DMS53 treated with DMSO at 0.1 percent for 48 hours (cell line): Measurements from ENCODE around the gene DOCK6.

Experiments
- DNase-seq: peaks from one replicate; lab custom pipeline; 2025; ENCODE audit not compliant: unreplicated experiment; lab: John Stamatoyannopoulos, UW

DOCK6 gene, protein sequence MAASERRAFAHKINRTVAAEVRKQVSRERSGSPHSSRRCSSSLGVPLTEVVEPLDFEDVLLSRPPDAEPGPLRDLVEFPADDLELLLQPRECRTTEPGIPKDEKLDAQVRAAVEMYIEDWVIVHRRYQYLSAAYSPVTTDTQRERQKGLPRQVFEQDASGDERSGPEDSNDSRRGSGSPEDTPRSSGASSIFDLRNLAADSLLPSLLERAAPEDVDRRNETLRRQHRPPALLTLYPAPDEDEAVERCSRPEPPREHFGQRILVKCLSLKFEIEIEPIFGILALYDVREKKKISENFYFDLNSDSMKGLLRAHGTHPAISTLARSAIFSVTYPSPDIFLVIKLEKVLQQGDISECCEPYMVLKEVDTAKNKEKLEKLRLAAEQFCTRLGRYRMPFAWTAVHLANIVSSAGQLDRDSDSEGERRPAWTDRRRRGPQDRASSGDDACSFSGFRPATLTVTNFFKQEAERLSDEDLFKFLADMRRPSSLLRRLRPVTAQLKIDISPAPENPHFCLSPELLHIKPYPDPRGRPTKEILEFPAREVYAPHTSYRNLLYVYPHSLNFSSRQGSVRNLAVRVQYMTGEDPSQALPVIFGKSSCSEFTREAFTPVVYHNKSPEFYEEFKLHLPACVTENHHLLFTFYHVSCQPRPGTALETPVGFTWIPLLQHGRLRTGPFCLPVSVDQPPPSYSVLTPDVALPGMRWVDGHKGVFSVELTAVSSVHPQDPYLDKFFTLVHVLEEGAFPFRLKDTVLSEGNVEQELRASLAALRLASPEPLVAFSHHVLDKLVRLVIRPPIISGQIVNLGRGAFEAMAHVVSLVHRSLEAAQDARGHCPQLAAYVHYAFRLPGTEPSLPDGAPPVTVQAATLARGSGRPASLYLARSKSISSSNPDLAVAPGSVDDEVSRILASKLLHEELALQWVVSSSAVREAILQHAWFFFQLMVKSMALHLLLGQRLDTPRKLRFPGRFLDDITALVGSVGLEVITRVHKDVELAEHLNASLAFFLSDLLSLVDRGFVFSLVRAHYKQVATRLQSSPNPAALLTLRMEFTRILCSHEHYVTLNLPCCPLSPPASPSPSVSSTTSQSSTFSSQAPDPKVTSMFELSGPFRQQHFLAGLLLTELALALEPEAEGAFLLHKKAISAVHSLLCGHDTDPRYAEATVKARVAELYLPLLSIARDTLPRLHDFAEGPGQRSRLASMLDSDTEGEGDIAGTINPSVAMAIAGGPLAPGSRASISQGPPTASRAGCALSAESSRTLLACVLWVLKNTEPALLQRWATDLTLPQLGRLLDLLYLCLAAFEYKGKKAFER (N-terminal part only)

DNA sequence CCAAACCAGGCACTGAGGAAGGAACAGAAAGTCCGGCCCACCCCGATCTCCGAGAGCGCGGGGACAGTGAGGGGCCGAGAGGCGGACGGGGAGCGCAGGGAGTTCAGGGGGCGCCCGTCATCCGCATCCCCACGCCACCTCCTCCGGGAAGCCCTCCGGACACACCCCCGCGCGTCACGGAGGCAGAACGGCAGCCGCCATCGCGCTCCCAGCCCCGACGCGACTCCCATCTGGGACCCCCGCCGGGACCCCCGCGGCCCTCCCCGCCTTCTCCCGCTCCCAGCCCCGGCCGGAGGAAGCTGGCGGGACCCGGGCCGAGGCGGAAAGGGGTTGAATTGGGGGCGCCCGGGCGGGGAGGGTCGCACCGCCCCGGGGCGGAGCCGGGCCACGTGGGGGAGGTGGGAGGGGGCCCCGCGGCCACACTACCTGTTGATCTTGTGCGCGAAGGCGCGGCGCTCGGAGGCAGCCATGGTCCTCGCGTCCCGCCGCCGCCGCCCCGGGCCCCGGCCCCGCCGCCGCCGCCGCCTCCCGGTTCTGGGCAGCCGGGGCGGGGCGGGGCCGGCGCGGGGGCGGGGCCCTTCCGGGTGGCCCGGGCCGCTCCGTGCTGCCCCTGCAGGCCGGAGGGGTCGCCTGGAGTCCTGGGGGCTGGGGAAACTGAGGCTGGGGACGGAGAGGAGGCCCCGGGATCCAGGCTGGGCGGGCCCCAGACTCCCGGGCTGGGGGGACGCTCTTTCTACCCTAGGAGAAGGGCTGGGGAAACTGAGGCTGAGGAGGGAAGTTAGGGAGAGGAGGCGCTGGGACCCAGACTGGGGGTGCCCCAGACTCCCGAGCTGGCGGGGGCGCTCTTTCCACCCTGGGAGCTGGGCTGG is at the start of gene DOCK6:
TSS of gene DOCK6 (minus strand) at position 554 of the 869 bp plus-strand sequence. CDS start at position 470, 84 bp downstream.
- DNase-seq, result no peak

DNA sequence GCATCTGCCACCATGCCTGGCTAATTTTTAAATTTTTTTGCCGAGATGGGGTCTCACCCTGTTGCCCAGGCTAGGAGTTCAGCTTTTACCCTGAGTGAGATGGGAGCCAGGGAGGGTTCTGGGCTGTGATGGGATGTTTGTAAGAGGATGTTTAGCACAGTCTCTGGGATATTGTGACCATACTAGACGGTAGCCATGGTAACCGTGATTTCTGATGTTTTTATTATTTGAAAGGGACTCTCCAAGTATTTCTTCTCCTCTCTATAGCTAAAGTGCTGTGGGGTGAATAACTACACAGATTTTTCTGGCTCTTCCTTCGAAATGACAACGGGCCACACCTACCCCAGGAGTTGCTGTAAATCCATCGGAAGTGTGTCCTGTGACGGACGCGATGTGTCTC is 44.0 kb upstream of the DOCK6 start:
- no peak for DNase-seq

DNA sequence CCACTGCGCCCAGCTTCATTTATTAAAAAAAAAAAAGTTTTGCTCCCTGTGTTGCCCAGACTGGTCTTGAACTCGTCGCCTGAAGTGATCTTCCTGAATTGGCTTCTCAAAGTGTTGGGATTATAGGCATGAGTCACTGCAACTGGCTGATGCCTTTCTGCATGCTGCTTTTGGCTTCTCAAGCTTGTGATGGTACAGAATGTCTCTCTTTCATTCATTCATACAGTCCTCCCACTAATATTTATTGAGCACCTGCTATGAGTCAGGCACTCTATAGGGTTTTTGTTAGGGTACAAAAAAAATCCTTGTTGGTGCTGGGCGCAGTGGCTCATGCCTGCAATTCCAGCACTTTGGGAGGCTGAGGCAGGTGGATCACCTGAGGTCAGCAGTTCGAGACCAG is 42.6 kb upstream of the DOCK6 start:
- DNase-seq, result no peak

DNA sequence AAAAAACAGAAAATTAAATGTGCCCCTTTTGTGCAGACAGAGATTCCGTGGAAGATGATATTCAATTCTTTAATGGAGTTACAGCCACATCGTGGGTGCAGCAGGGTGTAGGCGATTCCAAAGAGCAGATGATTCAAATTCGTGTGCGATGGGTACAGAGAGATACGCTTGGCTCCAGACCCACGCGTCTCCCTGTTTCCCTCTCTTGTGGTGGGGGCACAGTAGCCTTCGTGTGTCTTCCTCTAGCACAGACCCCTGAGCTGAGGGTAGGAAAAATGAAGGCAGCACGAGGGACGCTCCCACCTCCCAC is 38.4 kb upstream of the DOCK6 start:
- no peak for DNase-seq

DNA sequence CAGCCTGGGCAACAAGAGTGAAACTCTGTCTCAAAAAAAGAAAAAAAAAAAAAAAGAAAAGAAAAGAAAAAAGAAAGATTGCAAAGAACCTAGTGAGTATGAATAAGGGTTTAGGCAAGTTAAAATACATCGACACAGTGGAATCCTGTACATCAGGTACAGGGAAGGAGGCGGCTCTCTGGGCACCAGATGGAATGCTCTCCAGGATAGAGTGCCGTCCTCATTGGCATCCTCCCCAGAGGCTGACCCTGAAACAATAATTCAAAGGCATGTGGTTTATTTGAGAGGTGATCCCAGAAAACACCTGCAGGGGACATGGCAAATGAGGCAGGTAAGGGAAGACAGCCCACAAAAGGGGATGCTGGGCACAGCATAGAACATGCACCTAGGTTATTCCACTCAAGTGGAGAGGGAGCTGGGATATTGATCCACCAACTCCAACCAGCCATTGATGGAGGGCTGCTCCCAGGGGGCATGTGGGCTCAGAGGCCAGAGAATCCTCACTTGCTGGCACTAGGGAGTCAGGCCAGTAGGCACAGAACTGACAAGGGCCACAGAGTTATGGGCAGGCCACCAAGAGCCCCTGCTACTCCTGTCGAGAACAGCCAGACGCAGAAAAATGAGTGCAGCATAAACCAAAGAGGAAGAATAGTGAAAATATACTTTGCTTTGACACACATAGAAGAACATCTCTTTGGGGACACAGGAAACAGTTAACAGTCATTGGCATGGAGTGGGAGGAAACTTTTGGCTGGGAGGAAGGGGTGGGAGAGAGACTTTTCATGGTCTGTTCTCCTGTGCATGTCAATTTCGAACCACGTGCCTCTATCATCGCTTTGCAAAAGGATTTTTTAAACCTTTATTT is 37.9 kb upstream of the DOCK6 start:
- DNase-seq, result no peak

DNA sequence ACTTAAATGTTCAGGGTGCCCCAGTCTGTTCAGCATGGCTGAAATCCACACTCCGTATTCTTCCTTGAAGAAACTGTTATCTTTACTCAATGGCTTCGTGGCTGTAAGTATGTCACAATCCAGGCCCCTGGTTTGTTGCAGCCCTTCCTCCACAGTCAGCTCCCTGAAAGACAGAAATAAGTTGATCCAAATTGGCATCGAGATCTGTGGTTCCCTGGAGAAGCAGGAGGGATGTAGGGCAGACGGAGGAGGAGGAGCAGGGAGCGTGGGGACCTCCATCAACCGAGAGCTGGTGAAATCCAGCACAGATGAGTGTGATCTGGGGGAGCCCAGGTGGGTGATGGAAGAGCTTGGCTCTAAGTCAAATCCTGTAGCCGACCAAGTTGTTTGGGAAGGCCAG is 33.9 kb upstream of the DOCK6 start:
- DNase-seq, result no peak

DNA sequence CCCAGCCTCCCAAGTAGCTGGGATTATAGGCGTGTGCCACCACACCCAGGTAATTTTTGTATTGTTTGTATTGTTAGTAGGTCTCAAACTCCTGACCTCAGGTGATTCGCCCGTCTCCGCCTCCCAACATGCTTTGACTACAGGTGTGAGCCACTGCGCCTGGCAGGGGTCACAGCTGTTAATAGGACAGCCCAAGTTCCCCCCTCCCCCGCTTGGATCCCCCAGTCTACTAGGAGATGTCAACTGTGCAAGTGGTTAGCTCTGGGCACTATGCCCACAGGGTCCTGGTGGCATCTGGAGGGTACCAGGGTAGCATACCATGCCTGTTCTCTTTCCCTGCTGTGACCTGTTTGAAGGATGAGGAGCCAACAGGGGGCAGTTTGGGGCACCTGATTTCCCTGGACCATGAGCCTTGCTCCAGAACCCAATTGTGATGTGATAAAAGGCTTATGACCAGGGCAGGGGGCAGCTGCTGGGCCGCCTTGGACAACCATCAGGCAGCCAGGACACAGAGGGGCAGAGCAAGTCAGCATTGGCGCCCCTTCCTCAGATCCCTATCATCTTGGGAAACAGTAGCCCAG is 33.4 kb upstream of the DOCK6 start, which contains the start of gene TSPAN16:
TSS of gene TSPAN16 (plus strand) at position 496 of the 581 bp plus-strand sequence. CDS start 138 bp downstream, outside the sequence.
- DNase-seq, result no peak

DNA sequence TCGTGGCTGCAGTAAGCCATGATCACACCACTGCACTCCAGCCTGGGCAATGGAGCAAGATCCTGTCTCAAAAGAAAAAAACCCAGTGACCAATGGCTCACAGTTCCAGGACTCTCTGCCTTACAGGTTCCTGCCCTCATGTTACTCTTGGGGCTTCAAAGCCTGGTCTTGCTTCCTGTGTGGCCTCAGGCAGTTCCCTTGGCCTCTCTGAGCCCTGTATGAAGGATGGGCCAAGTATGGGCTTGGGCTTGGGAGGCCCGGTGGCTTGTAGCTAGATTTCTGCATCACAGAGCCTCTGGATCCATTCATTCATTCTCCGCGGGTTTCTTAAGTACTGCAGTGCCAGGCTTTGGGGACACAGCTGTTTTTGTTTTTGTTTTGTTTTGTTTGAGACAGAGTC is 32.9 kb upstream of the DOCK6 start:
- no peak for DNase-seq

DNA sequence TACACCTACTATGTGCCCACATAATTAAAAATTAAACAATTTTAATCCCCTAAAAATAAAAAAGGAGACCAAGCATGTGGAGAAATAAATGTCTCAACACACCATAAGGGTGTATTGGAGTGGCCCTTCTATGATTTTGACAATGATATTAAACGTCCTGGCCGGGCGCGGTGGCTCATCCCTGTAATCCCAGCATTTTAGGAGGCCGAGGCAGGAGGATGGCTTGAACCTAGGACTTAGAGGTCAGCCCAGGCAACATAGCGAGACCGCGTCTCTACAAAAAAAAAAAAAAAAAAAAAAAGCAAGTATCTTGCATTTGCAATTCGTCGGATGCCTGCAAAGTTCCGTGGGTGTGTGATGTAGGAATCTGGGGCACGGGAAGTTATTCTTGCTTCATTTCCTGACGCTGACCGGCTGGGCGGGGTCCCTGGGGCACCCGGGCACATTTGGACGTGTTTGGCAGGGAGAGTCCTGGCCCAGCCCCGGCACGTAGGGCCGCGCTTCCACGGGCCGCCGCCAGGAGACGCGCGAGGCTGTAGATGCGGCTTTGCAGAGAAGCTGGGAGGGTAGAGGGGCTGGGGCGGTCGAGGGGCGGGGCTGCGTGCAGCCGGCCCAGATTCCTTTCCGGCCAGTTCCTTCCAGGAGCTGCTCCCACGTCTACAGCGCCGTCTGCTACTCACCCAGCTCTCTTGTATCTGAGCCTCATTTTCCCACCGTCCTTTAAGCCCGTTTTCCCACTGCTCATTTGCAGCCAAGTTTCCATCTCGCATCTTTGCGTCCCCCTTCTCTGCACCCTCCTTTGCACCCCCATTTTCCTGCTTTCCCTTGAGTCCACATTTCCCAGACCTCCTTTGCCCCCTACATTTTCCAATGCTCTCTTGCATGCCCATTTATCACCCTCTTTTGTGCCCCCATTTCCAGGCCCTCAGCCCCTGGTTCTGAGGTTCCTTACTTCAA is 31.4 kb upstream of the DOCK6 start:
- DNase-seq, result peak; percentile 69

DNA sequence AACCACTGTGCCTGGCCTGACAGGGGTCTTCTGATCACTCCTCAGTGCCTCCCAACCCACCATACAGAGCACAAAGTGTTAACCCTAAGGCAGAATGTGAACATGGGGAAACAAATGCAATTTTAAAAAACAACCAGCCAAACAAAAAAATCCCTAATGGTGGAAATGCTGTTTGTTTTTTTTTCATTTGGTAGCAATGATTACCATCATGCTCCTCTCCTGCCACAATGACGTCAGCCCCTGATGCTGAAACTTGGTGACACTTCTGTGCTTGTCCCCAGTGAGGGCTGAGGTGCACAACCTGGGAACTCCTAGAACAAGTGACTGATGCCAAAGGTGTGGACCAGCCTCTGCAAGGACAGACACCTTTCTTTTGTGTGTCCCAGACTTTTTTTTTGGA is 29.7 kb upstream of the DOCK6 start:
- DNase-seq, result no peak

DNA sequence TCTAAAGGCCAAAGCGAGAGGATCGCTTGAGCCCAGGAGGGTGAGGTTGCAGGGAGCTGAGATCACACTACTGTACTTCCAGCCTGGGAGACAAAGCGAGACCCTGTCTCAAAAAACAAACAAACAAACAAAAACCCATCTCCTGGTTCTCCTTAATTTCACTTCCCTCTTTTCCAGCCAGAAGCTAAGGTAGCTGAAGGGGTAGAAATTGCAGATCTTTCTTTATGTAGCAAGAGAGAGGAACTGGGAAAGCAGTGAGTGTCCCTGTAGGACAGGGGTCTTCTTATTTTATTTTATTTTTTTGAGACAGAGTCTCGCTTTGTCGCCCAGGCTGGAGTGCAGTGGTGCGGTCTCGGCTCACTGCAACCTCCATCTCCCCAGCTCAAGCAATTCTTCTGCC is 29.1 kb upstream of the DOCK6 start:
- no peak for DNase-seq

DNA sequence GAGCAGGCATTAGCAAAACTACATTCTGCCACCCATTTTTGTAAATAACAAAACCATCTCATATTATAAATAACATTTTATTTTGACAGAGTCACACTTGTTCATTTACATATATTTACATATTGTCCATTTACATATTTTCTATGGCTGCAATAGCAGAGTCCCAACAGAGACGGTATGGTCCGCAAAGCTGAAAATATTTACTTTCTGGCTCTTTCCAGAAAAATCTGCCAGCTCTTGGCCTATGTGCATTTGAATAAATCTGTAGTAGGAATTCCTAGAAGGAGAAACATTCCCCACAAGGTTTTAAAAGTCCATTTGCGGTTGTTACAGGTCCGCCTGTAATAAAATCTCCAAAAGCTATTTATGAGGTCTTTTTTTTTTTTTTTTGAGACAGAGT is 27.9 kb upstream of the DOCK6 start:
- no peak for DNase-seq

DNA sequence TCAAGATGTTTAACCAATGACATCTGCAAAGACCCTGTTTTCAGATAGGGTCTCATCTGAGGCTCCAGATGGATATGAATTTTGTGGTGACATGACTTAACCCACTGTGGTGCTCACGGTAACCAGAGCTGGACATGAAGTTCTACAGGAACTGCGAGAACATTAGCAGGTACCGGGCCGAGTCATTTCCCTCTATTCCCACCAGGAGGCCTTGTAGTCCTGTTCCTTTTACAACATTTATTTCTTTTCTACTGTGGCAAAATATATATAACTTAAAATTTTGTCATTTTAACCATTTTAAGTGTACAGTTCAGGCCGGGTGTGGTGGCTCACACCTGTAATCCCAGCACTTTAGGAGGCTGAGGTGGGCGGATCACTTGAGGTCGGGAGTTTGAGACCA is 26.0 kb upstream of the DOCK6 start:
- no peak for DNase-seq

DNA sequence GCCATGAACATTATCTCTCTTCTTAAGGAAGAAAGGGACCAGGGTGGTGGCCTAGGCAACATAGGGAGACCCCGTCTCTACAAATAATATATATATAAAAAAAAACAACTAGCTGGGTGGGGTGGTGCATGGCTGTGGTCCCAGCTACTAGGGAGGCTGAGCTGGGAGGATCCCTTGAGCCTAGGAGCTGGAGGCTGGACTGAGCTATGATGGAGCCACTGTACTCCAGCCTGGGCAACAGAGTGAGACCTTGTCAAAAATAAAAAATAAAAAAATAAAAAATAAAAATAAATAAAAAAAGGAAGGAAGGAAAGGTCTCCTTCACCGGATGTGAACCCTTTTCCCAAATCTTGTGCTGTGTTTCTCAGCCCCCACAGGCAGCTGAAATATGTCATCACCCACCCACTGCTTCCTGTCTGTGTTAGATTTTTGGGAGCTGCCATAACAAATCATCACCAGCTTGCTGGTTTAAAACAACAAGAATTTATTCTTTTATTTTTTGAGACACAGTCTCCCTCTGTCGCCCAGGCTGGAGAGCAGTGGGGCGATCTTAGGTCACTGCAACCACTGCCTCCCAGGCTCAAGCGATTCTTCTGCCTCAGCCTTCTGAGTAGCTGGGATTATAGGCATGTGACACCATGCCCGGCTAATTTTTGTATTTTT is 24.1 kb upstream of the DOCK6 start:
- no peak for DNase-seq

DNA sequence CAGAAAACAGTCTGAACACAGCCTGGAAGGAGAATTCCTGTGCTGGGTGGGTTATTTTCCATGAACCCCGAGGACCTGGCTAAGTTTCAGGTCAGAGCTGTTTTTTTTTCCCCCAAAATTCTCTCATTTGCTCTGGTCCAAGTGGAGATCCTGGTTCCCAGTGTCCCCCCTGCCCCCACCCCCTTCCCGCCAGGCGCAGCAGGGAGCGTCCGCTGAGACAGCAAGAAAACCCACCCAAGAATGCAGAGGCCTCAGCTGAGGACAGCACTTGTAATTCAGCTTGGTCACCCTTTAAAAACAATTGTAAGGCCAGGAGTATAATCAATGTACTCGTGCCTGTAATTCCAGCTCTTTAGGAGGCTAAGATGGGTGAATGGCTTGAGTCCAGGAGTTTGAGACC is 22.2 kb upstream of the DOCK6 start:
- DNase-seq, result no peak

DNA sequence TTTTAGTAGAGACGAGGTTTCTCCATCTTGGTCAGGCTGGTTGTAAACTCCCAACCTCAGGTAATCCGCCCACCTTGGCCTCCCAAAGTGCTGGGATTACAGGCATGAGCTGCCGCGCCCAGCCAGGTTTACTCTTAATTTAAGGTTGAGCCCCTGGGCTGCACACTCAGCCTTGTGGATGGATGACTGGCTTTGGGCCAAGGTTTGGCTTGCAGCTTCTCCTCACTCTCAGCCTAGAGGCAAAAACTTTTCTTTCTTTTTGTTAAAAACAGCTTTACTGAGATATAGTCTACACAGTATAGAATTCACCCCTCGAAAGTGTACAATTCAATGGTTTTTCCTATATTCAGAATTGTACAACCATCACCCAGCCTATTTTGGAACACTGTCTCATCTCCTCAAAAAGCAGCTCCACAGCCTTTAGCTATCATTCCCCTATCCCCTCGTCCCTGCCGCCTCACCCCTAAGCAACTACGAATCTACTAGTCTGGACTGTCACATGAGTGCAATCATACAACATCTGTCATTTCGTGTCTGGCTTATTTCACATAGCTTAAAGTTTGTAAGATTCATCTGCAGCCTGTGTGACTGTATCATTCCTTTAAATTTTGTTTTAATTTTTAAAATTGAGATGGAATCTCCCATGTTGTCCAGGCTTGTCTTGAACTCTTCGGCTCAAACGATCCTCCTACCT is 19.2 kb upstream of the DOCK6 start:
- no peak for DNase-seq
